Measurements from ENCODE around the gene MAP4K5.

DNA sequence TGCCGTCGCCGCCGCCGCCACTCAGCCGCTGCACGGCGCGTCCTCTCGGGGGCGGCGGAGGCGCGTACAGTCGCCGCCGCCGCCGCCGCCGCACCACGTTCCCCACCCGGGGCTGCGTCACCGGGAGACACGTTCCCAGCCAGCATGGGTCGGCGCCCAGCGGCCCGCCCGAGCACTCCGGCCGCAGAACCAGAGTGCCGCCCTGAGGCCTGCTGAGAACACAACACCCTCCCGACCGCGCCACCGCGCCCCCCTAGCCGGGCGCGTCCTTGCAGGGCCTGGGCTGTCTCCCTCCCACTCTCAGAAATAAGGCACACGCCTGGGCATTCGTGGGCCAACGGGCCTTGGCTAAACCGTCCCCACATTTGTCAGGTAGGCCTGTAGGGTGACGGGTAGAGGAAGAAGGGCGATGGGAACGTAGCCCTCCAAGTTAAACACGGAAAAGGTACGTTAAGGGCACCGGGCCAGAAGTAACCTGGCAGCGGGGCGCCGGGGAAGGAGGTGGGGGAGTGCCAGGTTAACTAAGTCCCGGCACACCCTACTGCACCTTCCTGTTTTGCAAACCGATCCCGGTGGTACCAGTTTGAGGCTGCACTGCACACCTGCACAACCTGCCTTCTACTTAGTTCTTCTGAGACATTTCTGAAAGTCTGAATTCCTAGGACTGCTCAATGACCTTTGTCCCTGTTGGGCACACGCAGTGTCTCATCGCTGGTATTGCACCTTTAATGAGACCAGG lies at the start of gene MAP4K5:
- TF ChIP-seq CTCF (IDR thresholded peaks at IDR 0.05; ENCODE audit: insufficient read depth, low read depth, low read length) (peak; percentile 57), EZH2 (IDR thresholded peaks at IDR 0.05; ENCODE audit: insufficient read depth, low read length) (no peak)

Data from astrocyte (in vitro differentiated cells and primary cell).